ENCODE results near the gene KLF6. TPM values are rescaled to one million over a fixed set of nuclear protein-coding genes. Genes with fewer than 3 reads are reported as not detected.
A peak's percentile ranks its signal among the peaks of the same experiment; 100 is the strongest.
"Not testable (repeated sequence)": the region's sequence is repeated elsewhere in the genome, so short reads cannot be mapped to it uniquely, and the experiment has no call there.

KLF6 gene
- total RNA-seq, 2 experiments from 2014 or later, result 144 to 151 TPM

DNA sequence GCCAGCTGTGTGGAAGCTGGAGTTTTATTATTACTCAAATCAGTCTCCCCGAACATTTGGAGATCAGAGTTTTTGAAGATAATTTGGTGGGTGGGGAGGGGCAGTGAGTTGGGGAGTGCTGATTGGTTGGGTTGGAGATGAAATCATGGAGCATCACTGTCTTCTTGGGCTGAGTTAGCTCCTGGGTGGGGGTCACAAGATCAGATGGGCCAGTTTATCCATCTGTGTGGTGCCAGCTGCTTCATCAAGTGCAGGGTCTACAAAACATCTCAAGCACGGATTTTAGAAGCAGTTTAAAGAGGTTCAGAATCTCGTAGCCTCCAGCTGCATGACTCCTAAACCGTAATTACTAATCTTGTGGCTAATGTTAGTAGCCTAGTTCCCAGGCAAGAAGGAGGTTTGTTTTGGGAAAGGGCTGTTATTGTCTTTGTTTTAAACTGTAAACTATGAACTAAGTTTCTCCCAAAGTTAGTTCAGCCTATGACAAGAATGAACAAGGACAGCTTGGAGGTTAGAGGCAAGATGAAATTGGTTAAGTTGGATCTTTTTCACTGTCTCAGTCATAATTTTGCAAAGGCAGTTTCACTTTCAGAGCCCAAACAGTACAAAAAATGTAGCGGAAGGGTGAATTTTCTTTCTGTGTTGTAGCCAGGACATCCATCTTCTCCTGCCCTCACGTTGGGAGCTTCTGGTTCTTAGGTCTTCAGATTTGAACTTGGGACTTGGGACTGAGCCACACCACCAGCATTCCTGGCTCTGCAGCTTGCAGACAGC lies 43.1 kb downstream of the KLF6 start:
- H3K9me3 Mint-ChIP-seq, result no peaks in the 10 kb centered on the region
- intact Hi-C loops (cut with micrococcal nuclease), result loop anchor here (2.0 to 5.0 kb wide), 3 partner anchors 27 to 805 kb away; no protein-coding TSS in a partner anchor
- peak overlapping the region; percentile 57 for H3K4me3 Mint-ChIP-seq
- H3K27me3 Mint-ChIP-seq, result no peaks in the 10 kb centered on the region
- ChIA-PET POLR2A (interaction anchor here (0.6 to 3.5 kb wide), 8 partner anchors 13 to 911 kb away, joined by 3 to 43 read pairs (median 4); no protein-coding TSS in a partner anchor), CTCF (interaction anchor here (0.6 to 2.2 kb wide), 5 partner anchors 13 to 916 kb away, joined by 3 to 8 read pairs (median 4); no protein-coding TSS in a partner anchor)
- peaks cover 28% of the 10 kb centered on the region for H3K4me1 Mint-ChIP-seq (ENCODE audit: low read depth)
- DNase-seq, result no peak
- H3K36me3 Mint-ChIP-seq, result no peaks in the 10 kb centered on the region
- H3K27ac Mint-ChIP-seq, result peak overlapping the region; percentile 58

DNA sequence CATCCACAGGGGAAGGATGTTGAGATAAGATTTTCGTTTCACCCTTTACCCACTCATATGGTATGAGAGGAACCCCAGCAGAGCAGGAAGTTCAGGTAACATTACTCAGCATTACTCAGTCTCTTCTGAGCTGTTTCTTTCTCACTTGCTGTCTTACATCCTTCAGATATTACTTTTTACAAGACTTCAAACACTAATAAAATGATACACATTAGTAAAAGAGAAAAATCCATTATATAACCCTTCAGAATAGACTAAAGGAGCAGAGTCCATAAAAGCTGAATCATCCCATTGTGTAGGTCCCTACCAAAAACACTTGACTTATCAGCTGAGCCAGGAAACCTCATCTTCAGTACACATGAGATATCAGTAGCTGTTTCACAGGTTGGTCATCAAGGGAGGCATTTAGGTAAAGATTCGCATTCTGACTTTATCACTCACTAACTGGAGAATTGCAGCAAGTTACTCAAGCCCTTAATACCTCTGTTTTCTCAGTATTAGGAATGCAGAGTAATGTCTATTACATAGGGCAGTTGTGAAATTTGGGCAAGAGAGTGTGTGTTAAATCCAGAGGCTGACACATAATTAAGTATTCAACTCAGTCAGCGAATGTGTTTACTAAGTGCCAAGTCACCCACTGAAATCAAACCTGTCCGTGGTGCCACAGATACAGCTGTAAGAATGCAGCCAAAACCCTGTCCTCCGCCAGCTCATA lies 44.7 kb downstream of the KLF6 start:
- intact Hi-C loops (cut with micrococcal nuclease), result loop anchor here (1.0 to 5.0 kb wide), 12 partner anchors 17 to 912 kb away; no protein-coding TSS in a partner anchor
- DNase-seq, result peak; percentile 57
- POLR2A ChIA-PET, result interaction anchor here (0.6 to 3.5 kb wide), 24 partner anchors 9 to 1036 kb away, joined by 3 to 43 read pairs (median 5); partner anchors contain the start of gene KLF6
- Mint-ChIP-seq H3K4me3 (peak overlapping the region; percentile 43), H3K4me1 (ENCODE audit: low read depth) (peaks cover 28% of the 10 kb centered on the region), H3K9me3 (no peaks in the 10 kb centered on the region), H3K36me3 (no peaks in the 10 kb centered on the region), H3K27ac (peak overlapping the region; percentile 82), H3K27me3 (no peaks in the 10 kb centered on the region)
- CTCF ChIA-PET, result interaction anchor here (0.6 to 2.2 kb wide), 7 partner anchors 18 to 543 kb away, joined by 3 to 8 read pairs (median 4); no protein-coding TSS in a partner anchor

DNA sequence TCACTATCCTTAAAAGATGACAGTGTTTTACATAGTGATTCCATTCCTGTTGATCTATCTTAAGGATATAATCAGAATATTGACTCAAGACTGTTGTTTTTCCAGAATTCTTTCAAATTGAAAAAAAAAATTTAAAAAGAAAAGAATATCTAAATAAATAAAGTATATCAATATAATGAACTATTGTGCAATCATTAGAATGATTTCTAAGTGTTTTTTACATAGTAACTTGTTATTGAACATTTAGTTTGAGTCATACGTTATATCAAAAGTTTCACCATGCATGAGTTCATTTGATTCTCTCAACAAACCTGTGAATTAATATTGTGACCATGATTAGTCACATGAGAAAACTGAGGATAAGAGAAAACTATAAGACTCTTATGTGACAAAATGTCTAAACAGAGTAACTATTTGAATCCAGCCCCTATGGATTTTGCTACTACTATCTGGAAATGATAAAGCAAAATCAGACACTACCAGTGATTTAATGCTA lies 46.1 kb downstream of the KLF6 start:
- DNase-seq, result no peak
- no peak overlapping the region for H3K27ac Mint-ChIP-seq
- POLR2A ChIA-PET, result interaction anchor here (1.5 kb wide), 1 partner anchor 72 kb away, joined by 9 read pairs; no protein-coding TSS in a partner anchor
- intact Hi-C loops (cut with micrococcal nuclease), result no loop called here
- H3K36me3 Mint-ChIP-seq, result no peaks in the 10 kb centered on the region
- H3K9me3 Mint-ChIP-seq, result no peaks in the 10 kb centered on the region
- no peak overlapping the region for H3K4me3 Mint-ChIP-seq
- H3K27me3 Mint-ChIP-seq, result no peaks in the 10 kb centered on the region
- H3K4me1 Mint-ChIP-seq (ENCODE audit: low read depth), result peaks cover 29% of the 10 kb centered on the region
- CTCF ChIA-PET, result no interaction called here

DNA sequence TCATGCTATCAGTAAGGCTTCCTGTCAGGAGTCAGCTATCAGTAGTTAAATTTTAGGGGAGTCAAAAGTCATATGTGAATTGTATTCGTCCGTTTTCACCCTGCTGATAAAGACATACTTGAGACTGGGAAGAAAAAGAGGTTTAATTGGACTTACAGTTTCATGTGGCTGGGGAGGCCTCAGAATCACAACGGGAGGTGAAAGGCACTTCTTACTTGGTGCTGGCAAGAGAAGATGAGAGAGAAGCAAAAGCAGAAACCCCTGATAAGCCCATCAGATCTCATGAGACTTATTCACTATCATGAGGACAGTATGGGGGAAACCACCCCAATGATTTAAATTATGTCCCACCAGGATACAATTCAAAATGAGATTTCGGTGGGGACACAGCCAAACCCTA lies 47.1 kb downstream of the KLF6 start:
- H3K9me3 Mint-ChIP-seq, result no peaks in the 10 kb centered on the region
- no peaks in the 10 kb centered on the region for H3K36me3 Mint-ChIP-seq
- no peak overlapping the region for H3K27ac Mint-ChIP-seq
- intact Hi-C loops (cut with micrococcal nuclease), result no loop called here
- ChIA-PET POLR2A (no interaction called here), CTCF (no interaction called here)
- peaks cover 29% of the 10 kb centered on the region for H3K4me1 Mint-ChIP-seq (ENCODE audit: low read depth)
- no peaks in the 10 kb centered on the region for H3K27me3 Mint-ChIP-seq
- no peak for DNase-seq
- no peak overlapping the region for H3K4me3 Mint-ChIP-seq

DNA sequence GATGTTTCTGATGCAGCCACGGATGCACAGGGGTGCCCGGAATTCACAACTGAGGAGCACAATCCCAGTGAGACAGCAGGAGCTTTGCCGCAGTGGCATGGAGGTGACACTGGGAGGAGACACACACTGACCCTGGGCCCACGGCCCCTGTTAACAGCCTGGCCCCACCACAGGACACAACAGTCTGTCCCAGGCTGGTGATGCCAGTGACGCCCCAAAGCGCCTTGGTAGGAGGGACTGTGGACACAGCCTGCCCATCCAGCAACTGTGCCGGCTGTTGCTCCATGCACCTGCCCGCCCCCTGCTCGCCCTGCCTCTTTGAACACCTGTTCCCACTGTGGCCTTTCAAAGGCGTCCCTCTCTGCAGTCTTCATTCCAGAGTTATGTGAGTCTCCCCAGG lies 49.8 kb downstream of the KLF6 start:
- intact Hi-C loops (cut with micrococcal nuclease), result no loop called here

DNA sequence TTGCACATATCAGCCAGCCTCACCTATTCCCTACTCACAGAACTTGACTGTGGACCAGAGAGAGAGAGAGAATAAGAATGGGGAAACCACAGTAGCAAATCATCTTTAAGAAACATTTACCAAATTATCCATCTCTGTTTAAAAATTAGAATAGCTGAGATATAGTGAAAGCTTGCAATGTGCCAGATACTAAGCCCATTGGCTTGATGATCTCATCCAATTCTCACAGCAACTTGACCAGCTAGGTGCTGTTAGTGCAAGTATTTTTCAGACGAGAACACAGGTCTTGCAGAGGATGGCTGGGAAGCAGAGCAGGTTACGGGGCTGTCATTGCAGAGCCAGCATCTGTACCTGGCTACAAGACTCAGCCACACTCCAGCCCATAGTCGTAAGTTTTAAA lies 50.9 kb downstream of the KLF6 start:
- peaks cover 4% of the 10 kb centered on the region for H3K4me1 Mint-ChIP-seq (ENCODE audit: low read depth)
- CTCF ChIA-PET, result interaction anchor here (0.9 kb wide), 1 partner anchor 494 kb away, joined by 3 read pairs; no protein-coding TSS in a partner anchor
- no peak overlapping the region for H3K27ac Mint-ChIP-seq
- peaks cover 9% of the 10 kb centered on the region for H3K9me3 Mint-ChIP-seq
- no peak overlapping the region for H3K4me3 Mint-ChIP-seq
- no peaks in the 10 kb centered on the region for H3K27me3 Mint-ChIP-seq
- intact Hi-C loops (cut with micrococcal nuclease), result no loop called here
- DNase-seq, result no peak
- H3K36me3 Mint-ChIP-seq, result no peaks in the 10 kb centered on the region
- POLR2A ChIA-PET, result no interaction called here

More for the DNA sequence above, 49.8 kb downstream of the KLF6 start:
- Mint-ChIP-seq H3K36me3 (no peaks in the 10 kb centered on the region), H3K27ac (no peak overlapping the region), H3K27me3 (no peaks in the 10 kb centered on the region), H3K4me1 (ENCODE audit: low read depth) (peaks cover 9% of the 10 kb centered on the region), H3K9me3 (peaks cover 9% of the 10 kb centered on the region), H3K4me3 (no peak overlapping the region)
- ChIA-PET POLR2A (no interaction called here), CTCF (interaction anchor here (0.8 kb wide), 1 partner anchor 45 kb away, joined by 3 read pairs; no protein-coding TSS in a partner anchor)
- no peak for DNase-seq

DNA sequence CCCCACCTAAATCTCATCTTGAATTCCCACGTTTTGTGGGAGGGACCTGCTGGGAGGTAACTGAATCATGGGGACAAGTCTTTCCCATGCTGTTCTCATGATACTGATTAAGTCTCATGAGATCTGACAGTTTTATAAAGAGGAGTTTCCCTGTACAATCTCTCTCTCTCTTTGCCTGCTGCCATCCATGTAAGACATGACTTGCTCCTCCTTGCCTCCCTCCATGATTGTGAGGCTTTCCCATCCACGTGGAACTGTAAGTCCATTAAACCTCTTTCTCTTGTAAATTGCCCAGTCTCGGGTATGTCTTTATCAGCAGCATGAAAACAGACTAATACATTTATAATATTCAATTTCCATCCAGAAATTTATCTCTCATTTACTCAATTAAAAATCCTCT lies 52.8 kb downstream of the KLF6 start:
- H3K27me3 Mint-ChIP-seq; CTCF ChIA-PET; DNase-seq; intact Hi-C loops (cut with micrococcal nuclease); H3K4me3 Mint-ChIP-seq; H3K27ac Mint-ChIP-seq; POLR2A ChIA-PET; H3K36me3 Mint-ChIP-seq; H3K9me3 Mint-ChIP-seq; H3K4me1 Mint-ChIP-seq (ENCODE audit: low read depth): not testable (repeated sequence)

DNA sequence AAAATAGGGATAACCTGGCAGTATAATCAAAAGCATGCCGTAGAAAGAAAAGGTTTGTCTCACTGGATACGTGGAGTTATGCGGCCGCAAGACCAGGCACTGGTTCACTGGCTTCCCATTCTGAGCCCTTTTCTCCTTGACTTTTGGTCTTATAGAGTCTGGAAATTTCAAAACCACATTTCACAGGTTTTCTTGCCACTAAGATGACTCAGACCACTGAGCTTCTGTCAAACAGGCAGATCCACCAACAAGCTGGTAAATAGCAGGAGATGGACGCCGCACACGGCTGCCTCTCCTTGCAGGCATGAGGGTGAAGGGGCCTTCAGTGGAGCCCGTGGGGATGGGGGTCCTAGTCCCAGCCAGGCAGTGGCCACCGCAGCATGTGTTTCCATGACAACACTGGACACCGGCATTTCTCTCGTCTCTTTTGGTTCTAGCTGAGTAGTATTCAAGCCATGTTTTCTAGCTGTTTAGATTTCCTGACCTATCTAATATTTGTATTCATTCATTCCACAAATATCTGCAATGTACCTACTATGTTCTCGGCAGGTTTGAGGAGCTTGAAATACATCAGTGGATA lies 55.5 kb downstream of the KLF6 start:
- intact Hi-C loops (cut with micrococcal nuclease), result no loop called here
- Mint-ChIP-seq H3K27me3 (no peaks in the 10 kb centered on the region), H3K36me3 (no peaks in the 10 kb centered on the region), H3K27ac (no peak overlapping the region), H3K4me1 (ENCODE audit: low read depth) (peaks cover 2% of the 10 kb centered on the region), H3K4me3 (no peak overlapping the region), H3K9me3 (peaks cover 9% of the 10 kb centered on the region)
- no peak for DNase-seq
- ChIA-PET POLR2A (no interaction called here), CTCF (no interaction called here)

DNA sequence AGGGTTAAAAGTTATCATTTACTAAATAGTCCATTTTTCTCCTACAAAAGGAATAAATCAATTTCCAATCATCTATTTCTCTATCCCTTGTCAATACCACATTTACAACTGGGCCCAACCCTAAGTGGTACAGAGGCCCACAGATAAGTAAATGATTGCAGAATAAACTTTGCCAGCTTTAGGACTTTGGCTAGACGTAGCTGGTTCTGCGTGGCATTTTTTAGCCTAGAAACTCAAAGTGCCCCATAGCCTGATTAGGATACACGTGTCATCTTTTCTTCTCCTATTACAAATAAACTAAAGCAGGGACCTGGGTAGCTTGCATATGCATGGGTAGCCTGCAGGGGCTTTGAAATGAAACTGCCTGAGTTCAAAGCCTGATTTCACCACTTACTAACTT lies 56.4 kb downstream of the KLF6 start:
- H3K4me1 Mint-ChIP-seq (ENCODE audit: low read depth), result no peaks in the 10 kb centered on the region
- CTCF ChIA-PET, result interaction anchor here (0.7 kb wide), 1 partner anchor 1165 kb away, joined by 3 read pairs; no protein-coding TSS in a partner anchor
- intact Hi-C loops (cut with micrococcal nuclease), result no loop called here
- H3K27ac Mint-ChIP-seq, result no peak overlapping the region
- no peaks in the 10 kb centered on the region for H3K27me3 Mint-ChIP-seq
- H3K36me3 Mint-ChIP-seq, result no peaks in the 10 kb centered on the region
- no peak overlapping the region for H3K4me3 Mint-ChIP-seq
- H3K9me3 Mint-ChIP-seq, result peaks cover 9% of the 10 kb centered on the region
- POLR2A ChIA-PET, result no interaction called here
- no peak for DNase-seq

DNA sequence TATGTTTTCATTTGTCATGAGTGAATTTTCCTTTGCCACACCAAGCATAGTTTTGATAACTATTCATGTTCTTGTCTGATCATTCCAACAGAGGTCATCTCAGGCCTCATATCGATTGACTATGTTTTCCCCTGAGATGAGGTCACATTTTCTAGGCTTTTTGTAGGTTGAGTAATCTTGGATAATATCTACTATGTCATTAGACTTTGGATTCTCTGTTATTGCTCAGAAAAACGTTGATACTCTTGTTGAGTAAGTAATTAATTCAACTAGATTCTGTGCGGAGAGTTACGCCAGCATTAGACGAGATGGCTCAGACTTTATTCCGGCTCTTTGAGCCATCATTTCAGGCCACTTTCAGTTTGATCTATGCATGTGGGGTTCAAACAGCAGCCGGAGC lies 57.7 kb downstream of the KLF6 start:
- no peak overlapping the region for H3K27ac Mint-ChIP-seq
- DNase-seq, result no peak
- CTCF ChIA-PET, result no interaction called here
- no peaks in the 10 kb centered on the region for H3K27me3 Mint-ChIP-seq
- no peaks in the 10 kb centered on the region for H3K4me1 Mint-ChIP-seq (ENCODE audit: low read depth)
- no peaks in the 10 kb centered on the region for H3K36me3 Mint-ChIP-seq
- H3K9me3 Mint-ChIP-seq, result peaks cover 6% of the 10 kb centered on the region
- POLR2A ChIA-PET, result no interaction called here
- intact Hi-C loops (cut with micrococcal nuclease), result no loop called here
- H3K4me3 Mint-ChIP-seq, result no peak overlapping the region
